ENCODE data around the gene HAS3. TPM values are rescaled to one million over a fixed set of nuclear protein-coding genes. Genes with fewer than 3 reads are reported as not detected.

Gene HAS3
- total RNA-seq, 1 donor from 2014 or later = not detected

GRCh38 chr16:69073181-69073702 is 32.2 kb upstream of the HAS3 start:
- no peak overlapping the region for H3K27ac ChIP-seq
- no peak for TF ChIP-seq CTCF (IDR thresholded peaks at IDR 0.05)
- DNase-seq (ENCODE audit: low spot score in 2 of 2) = no peak
- no peaks in the 10 kb centered on the region for H3K9me3 ChIP-seq
- intact Hi-C loops (cut with DNase I) = no loop called here
- no peaks in the 10 kb centered on the region for H3K27me3 ChIP-seq
- H3K36me3 ChIP-seq = no peaks in the 10 kb centered on the region
- no peak overlapping the region for H3K4me3 ChIP-seq
- no peaks in the 10 kb centered on the region for H3K4me1 ChIP-seq

- H3K27me3 ChIP-seq = no peaks in the 10 kb centered on the region
- H3K4me1 ChIP-seq = no peaks in the 10 kb centered on the region
- TF ChIP-seq CTCF (IDR thresholded peaks at IDR 0.05) = no peak
- H3K9me3 ChIP-seq = no peaks in the 10 kb centered on the region
- H3K36me3 ChIP-seq = no peaks in the 10 kb centered on the region
- intact Hi-C loops (cut with DNase I) = no loop called here
- DNase-seq (ENCODE audit: low spot score in 2 of 2) = no peak
- H3K4me3 ChIP-seq = no peak overlapping the region
- no peak overlapping the region for H3K27ac ChIP-seq
Observed at GRCh38 chr16:69077251-69077650, 28.2 kb upstream of the HAS3 start.

GRCh38 chr16:69078073-69078472 is 27.4 kb upstream of the HAS3 start:
- Histone ChIP-seq H3K27me3 (no peaks in the 10 kb centered on the region), H3K27ac (no peak overlapping the region), H3K4me1 (no peaks in the 10 kb centered on the region), H3K9me3 (no peaks in the 10 kb centered on the region), H3K36me3 (no peaks in the 10 kb centered on the region), H3K4me3 (no peak overlapping the region)
- DNase-seq (ENCODE audit: low spot score in 2 of 2) = no peak
- intact Hi-C loops (cut with DNase I) = no loop called here
- no peak for TF ChIP-seq CTCF (IDR thresholded peaks at IDR 0.05)

- no peak overlapping the region for H3K4me3 ChIP-seq
- intact Hi-C loops (cut with DNase I) = no loop called here
Observed at GRCh38 chr16:69079697-69080096, 25.8 kb upstream of the HAS3 start.

GRCh38 chr16:69083306-69083941 is 22.0 kb upstream of the HAS3 start:
- Histone ChIP-seq H3K27me3 (no peaks in the 10 kb centered on the region), H3K27ac (no peak overlapping the region), H3K4me1 (no peaks in the 10 kb centered on the region), H3K36me3 (peaks cover 5 to 19% of the 10 kb centered on the region in 2 donors), H3K9me3 (no peaks in the 10 kb centered on the region), H3K4me3 (no peak overlapping the region)
- TF ChIP-seq CTCF (IDR thresholded peaks at IDR 0.05) = no peak
- DNase-seq (ENCODE audit: low spot score in 2 of 2) = no peak
- intact Hi-C loops (cut with DNase I) = no loop called here

More at GRCh38 chr16:69079697-69080096, 25.8 kb upstream of the HAS3 start:
- Histone ChIP-seq H3K27me3 (no peaks in the 10 kb centered on the region), H3K36me3 (peaks cover 0 to 14% of the 10 kb centered on the region in 2 donors), H3K4me1 (no peaks in the 10 kb centered on the region), H3K9me3 (no peaks in the 10 kb centered on the region), H3K27ac (no peak overlapping the region)
- no peak for TF ChIP-seq CTCF (IDR thresholded peaks at IDR 0.05)
- DNase-seq (ENCODE audit: low spot score in 2 of 2) = no peak

All from ascending aorta (tissue), 2 donors.